AG09309 (cell line): Measurements from ENCODE around the gene KRTAP5-7.

Experiments
- DNase-seq: peaks from one replicate; pipeline ENCODE4 v3.0.0-alpha.2; 2010; ENCODE audit warnings: low read depth
- H3K4me3 ChIP-seq: 2 replicates; pipeline ENCODE4 v1.5.1; 2011; ENCODE audit warnings: mild to moderate bottlenecking, low read depth, low read length, moderate library complexity; ENCODE audit not compliant: control insufficient read depth
- CTCF ChIP-seq: IDR thresholded peaks from 2 replicates; pipeline ENCODE4 v1.5.1; 2011; ENCODE audit warnings: mild to moderate bottlenecking, low read depth, low read length, inconsistent platforms; ENCODE audit not compliant: insufficient read depth, control insufficient read depth; ENCODE audit errors: missing control alignments

KRTAP5-7 gene

GRCh38 chr11:71483692-71484091, 43.4 kb upstream of the KRTAP5-7 start:
- no peak for TF ChIP-seq CTCF
- no peak overlapping the region for H3K4me3 ChIP-seq
- no peak for DNase-seq

GRCh38 chr11:71484248-71485062, 42.6 kb upstream of the KRTAP5-7 start:
- no peak for DNase-seq
- TF ChIP-seq CTCF = no peak
- no peak overlapping the region for H3K4me3 ChIP-seq

GRCh38 chr11:71485063-71485399, 42.0 kb upstream of the KRTAP5-7 start:
- DNase-seq = no peak
- TF ChIP-seq CTCF = no peak
- no peak overlapping the region for H3K4me3 ChIP-seq

- no peak for TF ChIP-seq CTCF
- no peak for DNase-seq
- no peak overlapping the region for H3K4me3 ChIP-seq
Observed at GRCh38 chr11:71485466-71485865, 41.6 kb upstream of the KRTAP5-7 start.

GRCh38 chr11:71486320-71486719, 40.7 kb upstream of the KRTAP5-7 start:
- no peak overlapping the region for H3K4me3 ChIP-seq
- no peak for TF ChIP-seq CTCF
- no peak for DNase-seq

- no peak for DNase-seq
- H3K4me3 ChIP-seq = no peak overlapping the region
- TF ChIP-seq CTCF = no peak
Observed at GRCh38 chr11:71488681-71489270, 38.3 kb upstream of the KRTAP5-7 start.
